ENCODE data around the gene LRRC75A. TPM values are rescaled to one million over a fixed set of nuclear protein-coding genes. Genes with fewer than 3 reads are reported as not detected.

The LRRC75A gene
- total RNA-seq, 1 donor from 2014 or later, result 0.98 TPM

DNA sequence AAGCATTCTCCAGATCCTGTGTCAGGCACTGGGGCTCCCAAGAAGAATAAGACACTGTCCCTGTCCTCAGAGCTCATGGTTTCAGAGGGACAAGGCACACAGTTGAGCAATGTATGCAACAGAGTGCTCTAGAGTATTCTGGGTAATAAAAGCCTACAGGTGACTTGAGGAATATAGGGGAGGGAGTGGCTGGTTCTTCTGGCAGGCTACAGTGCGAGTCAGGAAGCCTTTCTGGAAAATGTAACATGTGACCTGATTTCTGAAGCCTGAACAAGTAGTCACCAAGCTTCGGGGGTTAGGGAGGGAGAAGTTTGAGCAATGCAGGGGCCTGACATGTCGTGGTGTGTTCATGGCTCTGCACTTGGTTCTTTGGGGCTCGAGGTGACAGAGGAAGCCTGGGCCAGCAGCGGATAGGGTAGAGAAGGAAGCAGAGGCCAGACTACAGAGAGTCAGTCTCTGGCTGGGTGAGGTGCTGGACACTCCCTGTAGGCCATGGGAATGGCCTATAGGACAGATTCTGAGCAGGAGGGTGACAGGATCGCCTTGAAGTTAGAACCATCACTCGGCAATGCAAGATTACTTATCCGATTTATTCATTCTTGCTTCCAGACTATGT is 16.0 kb upstream of the LRRC75A start:
- CTCF ChIA-PET, result interaction anchor here (1.0 kb wide), 1 partner anchor 14 kb away, joined by 4 read pairs; no protein-coding TSS in a partner anchor
- POLR2A ChIA-PET, result no interaction called here
- TF ChIP-seq, protein P1, sequence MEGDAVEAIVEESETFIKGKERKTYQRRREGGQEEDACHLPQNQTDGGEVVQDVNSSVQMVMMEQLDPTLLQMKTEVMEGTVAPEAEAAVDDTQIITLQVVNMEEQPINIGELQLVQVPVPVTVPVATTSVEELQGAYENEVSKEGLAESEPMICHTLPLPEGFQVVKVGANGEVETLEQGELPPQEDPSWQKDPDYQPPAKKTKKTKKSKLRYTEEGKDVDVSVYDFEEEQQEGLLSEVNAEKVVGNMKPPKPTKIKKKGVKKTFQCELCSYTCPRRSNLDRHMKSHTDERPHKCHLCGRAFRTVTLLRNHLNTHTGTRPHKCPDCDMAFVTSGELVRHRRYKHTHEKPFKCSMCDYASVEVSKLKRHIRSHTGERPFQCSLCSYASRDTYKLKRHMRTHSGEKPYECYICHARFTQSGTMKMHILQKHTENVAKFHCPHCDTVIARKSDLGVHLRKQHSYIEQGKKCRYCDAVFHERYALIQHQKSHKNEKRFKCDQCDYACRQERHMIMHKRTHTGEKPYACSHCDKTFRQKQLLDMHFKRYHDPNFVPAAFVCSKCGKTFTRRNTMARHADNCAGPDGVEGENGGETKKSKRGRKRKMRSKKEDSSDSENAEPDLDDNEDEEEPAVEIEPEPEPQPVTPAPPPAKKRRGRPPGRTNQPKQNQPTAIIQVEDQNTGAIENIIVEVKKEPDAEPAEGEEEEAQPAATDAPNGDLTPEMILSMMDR (IDR thresholded peaks at IDR 0.05), result no peak
- H3K9me3 Mint-ChIP-seq, result no peaks in the 10 kb centered on the region
- H3K27ac Mint-ChIP-seq, result no peak overlapping the region
- no peaks in the 10 kb centered on the region for H3K36me3 Mint-ChIP-seq (ENCODE audit: low read depth)
- intact Hi-C loops (cut with micrococcal nuclease), result no loop called here
- ATAC-seq (ENCODE audit: low read depth) (no peak), DNase-seq (no peak)
- H3K27me3 Mint-ChIP-seq, result peaks cover 12% of the 10 kb centered on the region
- no peak overlapping the region for H3K4me3 Mint-ChIP-seq
- H3K4me1 Mint-ChIP-seq, result peaks cover 3% of the 10 kb centered on the region

DNA sequence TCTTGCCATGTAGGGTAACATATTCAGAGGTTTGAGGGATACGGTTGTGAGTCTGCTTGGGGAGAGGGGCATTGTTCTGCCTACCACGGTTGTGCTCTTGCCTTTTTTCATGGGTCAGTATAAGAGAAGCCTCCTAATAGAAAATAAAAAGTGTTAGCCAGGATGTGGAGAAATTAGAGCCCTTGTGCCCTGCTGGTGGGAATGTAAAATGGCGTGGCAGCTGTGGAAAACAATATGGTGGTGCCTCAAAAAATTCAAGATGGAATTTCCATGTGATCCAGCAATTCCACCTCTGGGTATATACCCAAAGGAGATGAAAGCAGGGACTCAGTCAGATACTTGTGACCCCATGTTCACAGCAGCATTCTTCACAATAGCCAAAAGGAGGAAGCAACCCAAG is 14.2 kb upstream of the LRRC75A start:
- POLR2A ChIA-PET, result no interaction called here
- CTCF ChIA-PET, result no interaction called here
- DNase-seq (no peak), ATAC-seq (ENCODE audit: low read depth) (no peak)
- H3K4me3 Mint-ChIP-seq, result no peak overlapping the region
- TF ChIP-seq, protein P1 (IDR thresholded peaks at IDR 0.05), result no peak
- no peaks in the 10 kb centered on the region for H3K36me3 Mint-ChIP-seq (ENCODE audit: low read depth)
- no peak overlapping the region for H3K27ac Mint-ChIP-seq
- intact Hi-C loops (cut with micrococcal nuclease), result no loop called here
- H3K4me1 Mint-ChIP-seq, result no peaks in the 10 kb centered on the region
- H3K27me3 Mint-ChIP-seq, result peaks cover 12% of the 10 kb centered on the region
- H3K9me3 Mint-ChIP-seq, result no peaks in the 10 kb centered on the region

DNA sequence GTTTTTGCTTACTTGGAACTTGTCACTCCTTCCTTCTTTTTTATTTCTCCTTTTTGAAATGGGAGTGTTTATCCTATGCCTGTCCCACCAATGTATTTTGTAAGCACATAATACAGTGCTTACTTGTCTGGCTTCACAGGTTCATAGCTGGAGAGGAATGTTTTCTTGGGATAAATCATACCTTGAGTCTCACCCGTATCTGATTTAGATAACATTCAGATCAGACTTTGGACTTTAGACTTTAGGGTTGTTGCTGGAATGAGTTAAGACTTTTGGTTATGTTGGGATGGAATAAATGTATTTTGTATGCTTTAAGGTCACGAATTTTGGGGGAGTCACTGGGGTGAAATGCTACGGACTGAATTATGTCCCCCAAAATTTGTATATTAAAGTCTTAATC is 13.0 kb upstream of the LRRC75A start:
- ChIA-PET CTCF (no interaction called here), POLR2A (no interaction called here)
- TF ChIP-seq, protein P1 (IDR thresholded peaks at IDR 0.05), result no peak
- H3K4me3 Mint-ChIP-seq, result no peak overlapping the region
- H3K36me3 Mint-ChIP-seq (ENCODE audit: low read depth), result no peaks in the 10 kb centered on the region
- ATAC-seq (ENCODE audit: low read depth) (no peak), DNase-seq (no peak)
- H3K4me1 Mint-ChIP-seq, result no peaks in the 10 kb centered on the region
- H3K27me3 Mint-ChIP-seq, result peaks cover 12% of the 10 kb centered on the region
- intact Hi-C loops (cut with micrococcal nuclease), result no loop called here
- no peak overlapping the region for H3K27ac Mint-ChIP-seq
- no peaks in the 10 kb centered on the region for H3K9me3 Mint-ChIP-seq

DNA sequence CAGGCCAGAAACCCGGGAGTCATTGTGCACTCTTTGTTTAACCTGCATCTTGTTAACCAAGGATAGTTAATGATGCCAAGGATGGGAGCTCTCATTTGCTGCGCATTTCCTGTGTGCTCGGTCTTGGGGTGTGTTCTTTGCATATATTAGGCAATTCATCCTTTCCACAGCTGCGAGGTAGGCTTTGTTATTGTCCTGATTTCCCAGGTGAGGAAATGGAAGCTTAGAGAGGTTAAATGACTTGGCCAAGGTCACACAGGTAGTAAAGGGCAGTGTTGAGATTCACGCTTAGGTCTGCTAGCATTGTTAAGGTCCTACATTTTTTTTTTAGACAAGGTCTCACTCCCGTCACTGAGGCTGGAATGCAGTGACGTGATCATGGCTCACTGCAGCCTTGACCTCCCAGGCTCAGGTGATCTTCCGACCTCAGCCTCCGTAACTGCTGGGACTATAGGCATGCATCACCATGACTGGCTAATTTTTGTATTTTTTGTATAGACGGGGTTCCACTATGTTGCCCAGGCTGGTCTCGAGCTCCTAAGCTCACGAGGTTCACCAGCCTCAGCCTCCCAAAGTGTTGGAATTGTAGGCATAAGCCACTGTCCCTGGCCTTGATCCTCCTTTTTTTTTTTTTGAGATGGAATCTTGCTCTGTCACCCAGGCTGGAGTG is 5.0 kb upstream of the LRRC75A start:
- TF ChIP-seq, protein P1 (IDR thresholded peaks at IDR 0.05), result no peak
- H3K36me3 Mint-ChIP-seq (ENCODE audit: low read depth), result no peaks in the 10 kb centered on the region
- ChIA-PET POLR2A (no interaction called here), CTCF (no interaction called here)
- H3K9me3 Mint-ChIP-seq, result no peaks in the 10 kb centered on the region
- ATAC-seq (ENCODE audit: low read depth) (no peak), DNase-seq (no peak)
- no peak overlapping the region for H3K4me3 Mint-ChIP-seq
- intact Hi-C loops (cut with micrococcal nuclease), result no loop called here
- peaks cover 6% of the 10 kb centered on the region for H3K27me3 Mint-ChIP-seq
- H3K4me1 Mint-ChIP-seq, result peaks cover 5% of the 10 kb centered on the region
- H3K27ac Mint-ChIP-seq, result no peak overlapping the region

DNA sequence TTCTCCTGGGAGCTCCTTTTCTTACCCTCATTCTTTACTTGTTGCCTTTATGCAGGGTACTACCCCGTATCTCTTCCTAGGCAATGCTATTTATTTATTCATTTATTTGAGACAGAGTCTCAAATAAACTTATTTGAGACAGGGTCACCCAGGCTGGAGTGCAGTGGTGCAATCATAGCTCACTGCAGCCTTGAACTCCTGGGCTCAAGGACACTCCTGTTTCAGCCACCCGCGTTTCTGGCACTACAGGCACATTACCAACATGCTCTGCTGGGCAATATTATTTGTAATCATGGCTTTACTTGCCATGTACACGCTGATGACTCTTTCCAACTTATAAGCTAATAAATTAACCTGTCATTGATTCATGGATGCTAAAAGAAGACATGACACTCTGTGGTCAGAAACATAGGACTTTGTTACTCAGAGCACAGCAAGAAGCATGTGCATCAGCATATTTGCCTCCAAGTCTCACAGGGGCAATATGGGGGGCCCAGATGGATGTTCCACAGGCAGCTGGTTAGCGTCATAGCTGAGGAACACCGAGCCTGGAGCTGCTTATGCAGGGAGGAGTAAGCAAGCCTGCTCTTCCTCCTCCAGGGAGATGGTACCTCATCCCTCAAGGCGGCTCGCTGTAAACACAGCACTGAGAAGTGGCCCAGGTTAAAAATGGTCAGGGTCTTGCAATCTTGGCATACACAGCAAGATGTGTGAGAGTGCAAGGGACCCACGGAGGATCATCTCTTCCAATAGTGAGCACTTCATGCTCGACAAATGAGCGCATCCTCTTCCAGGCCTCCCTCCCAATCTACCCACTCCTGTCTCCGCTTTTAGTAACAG is 4.2 kb upstream of the LRRC75A start:
- Mint-ChIP-seq H3K27me3 (peaks cover 6% of the 10 kb centered on the region), H3K36me3 (ENCODE audit: low read depth) (no peaks in the 10 kb centered on the region), H3K4me1 (peaks cover 6% of the 10 kb centered on the region), H3K27ac (no peak overlapping the region), H3K4me3 (no peak overlapping the region), H3K9me3 (no peaks in the 10 kb centered on the region)
- ChIA-PET CTCF (no interaction called here), POLR2A (no interaction called here)
- ATAC-seq (ENCODE audit: low read depth) (no peak), DNase-seq (no peak)
- intact Hi-C loops (cut with micrococcal nuclease), result no loop called here
- TF ChIP-seq, protein P1 (IDR thresholded peaks at IDR 0.05), result no peak

Measured in activated B cell treated with CpG ODN at 0.5 μM for 24 hours (primary cell).